ENCODE data around the gene PPFIBP2. TPM values are rescaled to one million over a fixed set of nuclear protein-coding genes. Genes with fewer than 3 reads are reported as not detected.

The PPFIBP2 gene
- total RNA-seq, 6 donors from 2014 or later = 10.6 to 63.9 (median 36.7) TPM

- ATAC-seq (ENCODE audit: low FRiP score in 2 of 2) (no peak), DNase-seq (no peak)
- Histone ChIP-seq H3K27ac (no peak overlapping the region), H3K36me3 (peaks cover 0 to 65% (median 37%) of the 10 kb centered on the region in 4 donors), H3K27me3 (no peaks in the 10 kb centered on the region), H3K9me3 (no peaks in the 10 kb centered on the region), H3K4me3 (no peak overlapping the region), H3K4me1 (no peaks in the 10 kb centered on the region)
- 83 to 84% methylated on average over 3 of the region's 3 CpGs for WGBS, 2 donors
- TF ChIP-seq POLR2A (IDR thresholded peaks at IDR 0.05) (no peak), CTCF (IDR thresholded peaks at IDR 0.05) (no peak), POLR2AphosphoS5 (IDR thresholded peaks at IDR 0.05) (no peak), EP300 (IDR thresholded peaks at IDR 0.05) (no peak)
Observed at GRCh38 chr11:7628660-7629059, 114.9 kb downstream of the PPFIBP2 start.

GRCh38 chr11:7630002-7630401, 116.2 kb downstream of the PPFIBP2 start:
- peaks cover 4 to 75% (median 41%) of the 10 kb centered on the region in 4 donors for H3K36me3 ChIP-seq
- no peak overlapping the region for H3K27ac ChIP-seq
- no peak overlapping the region for H3K4me3 ChIP-seq
- no peaks in the 10 kb centered on the region for H3K4me1 ChIP-seq
- ATAC-seq (ENCODE audit: low FRiP score in 2 of 2) (no peak), DNase-seq (no peak)
- no peaks in the 10 kb centered on the region for H3K9me3 ChIP-seq
- H3K27me3 ChIP-seq = no peaks in the 10 kb centered on the region
- TF ChIP-seq CTCF (IDR thresholded peaks at IDR 0.05) (no peak), POLR2A (IDR thresholded peaks at IDR 0.05) (no peak), POLR2AphosphoS5 (IDR thresholded peaks at IDR 0.05) (no peak), EP300 (IDR thresholded peaks at IDR 0.05) (no peak)
- WGBS, 2 donors = 77 to 89% methylated on average over 2 of the region's 2 CpGs

GRCh38 chr11:7632211-7632610, 118.4 kb downstream of the PPFIBP2 start:
- Histone ChIP-seq H3K4me3 (no peak overlapping the region), H3K9me3 (no peaks in the 10 kb centered on the region), H3K4me1 (no peaks in the 10 kb centered on the region), H3K27me3 (no peaks in the 10 kb centered on the region), H3K36me3 (peaks cover 4 to 73% (median 42%) of the 10 kb centered on the region in 4 donors), H3K27ac (no peak overlapping the region)
- no peak for DNase-seq
- TF ChIP-seq POLR2A (IDR thresholded peaks at IDR 0.05) (no peak), CTCF (IDR thresholded peaks at IDR 0.05) (no peak), EP300 (IDR thresholded peaks at IDR 0.05) (no peak), POLR2AphosphoS5 (IDR thresholded peaks at IDR 0.05) (no peak)
- no peak for ATAC-seq (ENCODE audit: low FRiP score in 2 of 2)
- WGBS, 2 donors = 76 to 80% methylated on average over 2 of the region's 2 CpGs

- Histone ChIP-seq H3K27me3 (no peaks in the 10 kb centered on the region), H3K36me3 (peaks cover 4 to 66% (median 33%) of the 10 kb centered on the region in 4 donors), H3K4me1 (no peaks in the 10 kb centered on the region), H3K27ac (no peak overlapping the region), H3K9me3 (no peaks in the 10 kb centered on the region), H3K4me3 (no peak overlapping the region)
- WGBS, 2 donors = 80 to 87% methylated on average over 3 to 4 of the region's 4 CpGs
- no peak for TF ChIP-seq EP300 (IDR thresholded peaks at IDR 0.05)
- TF ChIP-seq POLR2A (IDR thresholded peaks at IDR 0.05) = no peak
- TF ChIP-seq CTCF (IDR thresholded peaks at IDR 0.05) = no peak
- no peak for TF ChIP-seq POLR2AphosphoS5 (IDR thresholded peaks at IDR 0.05)
- no peak for ATAC-seq (ENCODE audit: low FRiP score in 2 of 2)
- no peak for DNase-seq
Observed at GRCh38 chr11:7635137-7635536, 121.3 kb downstream of the PPFIBP2 start.

GRCh38 chr11:7635708-7636107, 121.9 kb downstream of the PPFIBP2 start:
- H3K27ac ChIP-seq = no peak overlapping the region
- no peaks in the 10 kb centered on the region for H3K27me3 ChIP-seq
- DNase-seq (no peak), ATAC-seq (ENCODE audit: low FRiP score in 2 of 2) (no peak)
- no peak for TF ChIP-seq POLR2AphosphoS5 (IDR thresholded peaks at IDR 0.05)
- TF ChIP-seq POLR2A (IDR thresholded peaks at IDR 0.05) = no peak
- no peak for TF ChIP-seq CTCF (IDR thresholded peaks at IDR 0.05)
- TF ChIP-seq EP300 (IDR thresholded peaks at IDR 0.05) = no peak
- no peaks in the 10 kb centered on the region for H3K4me1 ChIP-seq
- H3K4me3 ChIP-seq = no peak overlapping the region
- H3K36me3 ChIP-seq = peaks cover 4 to 67% (median 33%) of the 10 kb centered on the region in 4 donors
- WGBS, 2 donors = 94% methylated on average over 4 of the region's 4 CpGs
- no peaks in the 10 kb centered on the region for H3K9me3 ChIP-seq
